DOHH2 (cell line): ENCODE measurements around the gene PLEKHA3.

Experiments
- H3F3A ChIP-seq: fragments of 200-600 bp; sonication (generic), shearing (Covaris generic); 2 replicates; pipeline ENCODE4 v1.6.0; 2016; ENCODE audit warnings: antibody characterized with exemption, mild to moderate bottlenecking; ENCODE audit not compliant: control insufficient read depth, insufficient read depth
- H3K27ac ChIP-seq: fragments of 200-600 bp; sonication (generic); 2 replicates; pipeline ENCODE4 v1.5.1; 2014; ENCODE audit warnings: low read depth, mild to moderate bottlenecking, low read length, moderate library complexity
- H3K27me3 ChIP-seq: fragments of 200-600 bp; sonication (generic); 2 replicates; pipeline ENCODE4 v1.6.1; 2014; ENCODE audit warnings: mild to moderate bottlenecking, low read length, mixed read lengths; ENCODE audit not compliant: control insufficient read depth
- H3K36me3 ChIP-seq: fragments of 200-600 bp; sonication (generic); 2 replicates; pipeline ENCODE4 v1.6.1; 2014; ENCODE audit warnings: mild to moderate bottlenecking, low read length, moderate library complexity, mixed read lengths; ENCODE audit not compliant: control insufficient read depth
- H3K4me1 ChIP-seq: fragments of 200-600 bp; sonication (generic); 2 replicates; pipeline ENCODE4 v1.6.1; 2014; ENCODE audit warnings: mild to moderate bottlenecking, low read length, mixed read lengths; ENCODE audit not compliant: control insufficient read depth
- H3K4me2 ChIP-seq: fragments of 200-600 bp; sonication (generic); 2 replicates; pipeline ENCODE4 v1.6.0; 2014; ENCODE audit warnings: mild to moderate bottlenecking, low read length, moderate library complexity
- H3K4me3 ChIP-seq: fragments of 200-600 bp; sonication (generic); 2 replicates; pipeline ENCODE4 v1.5.1; 2014; ENCODE audit warnings: mild to moderate bottlenecking, low read length, mixed read lengths
- H3K79me2 ChIP-seq: fragments of 200-600 bp; sonication (generic); 2 replicates; pipeline ENCODE4 v1.6.1; 2014; ENCODE audit warnings: mild to moderate bottlenecking, low read length, mixed read lengths; ENCODE audit not compliant: control insufficient read depth
- H3K9me2 ChIP-seq: fragments of 200-600 bp; sonication (generic); replicated peaks from 2 replicates; pipeline ENCODE4 v1.6.1; 2014; ENCODE audit warnings: mild to moderate bottlenecking, low read length, mixed read lengths; ENCODE audit not compliant: control insufficient read depth
- H3K9me3 ChIP-seq: fragments of 200-600 bp; sonication (generic); 2 replicates; pipeline ENCODE4 v1.6.1; 2014; ENCODE audit warnings: antibody characterized with exemption, low read length, mixed read lengths; ENCODE audit not compliant: control insufficient read depth, insufficient read depth
- H4K20me1 ChIP-seq: fragments of 200-600 bp; sonication (generic); 2 replicates; pipeline ENCODE4 v1.6.0; 2014; ENCODE audit warnings: low read depth, mild to moderate bottlenecking, antibody characterized with exemption, low read length, moderate library complexity; ENCODE audit not compliant: control insufficient read depth, insufficient read depth
- EZH2phosphoT487 ChIP-seq: fragments of 200-600 bp; sonication (generic); IDR thresholded peaks from 2 replicates; pipeline ENCODE4 v1.6.1; 2017; ENCODE audit warnings: borderline replicate concordance, mild to moderate bottlenecking, antibody characterized with exemption, low read length, moderate library complexity, mixed read lengths
- TF ChIP-seq, protein P1 (sequence below): fragments of 200-600 bp; sonication (generic); IDR thresholded peaks from one replicate; pipeline ENCODE4 v1.5.1; 2014; ENCODE audit warnings: antibody characterized with exemption, mild to moderate bottlenecking, low read depth, low read length; ENCODE audit not compliant: poor library complexity, severe bottlenecking

PLEKHA3 gene

DNA sequence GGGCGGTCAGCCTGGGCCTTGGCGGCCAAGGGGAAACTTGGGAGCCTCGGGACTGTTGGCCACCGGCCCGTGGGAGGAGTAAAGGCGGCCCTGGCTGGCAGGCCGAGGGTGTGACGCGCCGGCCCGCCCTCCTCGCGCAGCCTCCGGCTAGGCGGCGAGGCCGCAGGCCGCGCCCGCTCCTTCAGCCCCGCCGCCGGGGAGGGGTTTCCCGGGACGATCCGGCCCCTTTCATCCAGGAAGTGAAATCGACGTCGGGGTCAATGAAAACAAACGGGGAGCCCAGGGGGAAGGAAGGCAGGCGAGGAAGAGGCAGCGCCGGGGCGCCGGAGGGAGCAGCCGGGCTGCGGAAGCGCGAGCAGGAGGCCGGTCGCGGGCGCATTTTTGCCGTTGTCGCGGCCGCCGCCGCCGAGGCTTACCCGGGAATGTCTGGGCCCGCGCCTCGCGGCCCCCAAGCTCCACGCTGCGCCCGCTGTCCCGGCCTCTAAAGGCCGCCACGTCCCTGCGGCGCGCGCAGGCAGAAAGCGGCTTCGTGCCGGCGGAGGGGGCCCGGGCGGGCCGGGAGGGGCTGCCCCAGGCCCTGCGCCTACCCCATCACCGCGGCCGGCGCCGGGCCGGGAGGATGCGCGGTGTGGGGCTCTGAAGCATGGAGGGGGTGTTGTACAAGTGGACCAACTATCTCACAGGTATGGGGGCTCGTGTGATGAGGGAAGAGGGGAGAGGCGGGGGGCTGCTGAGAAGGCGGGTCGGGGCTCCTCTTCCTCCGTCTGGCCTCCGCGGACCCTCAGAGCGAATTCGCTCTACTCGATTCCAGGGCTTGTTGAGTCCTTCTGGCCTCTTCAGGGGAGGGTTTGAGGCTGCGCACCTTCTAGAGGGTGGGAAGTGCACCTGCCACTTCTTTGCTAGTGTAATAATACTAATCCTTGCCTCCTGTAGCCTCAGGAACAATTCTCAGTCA, at the start of gene PLEKHA3:
TSS of gene PLEKHA3 (plus strand) at position 231 of the 955 bp plus-strand sequence. CDS start at position 644, 413 bp downstream.
- peak within 1 kb of the TSS; percentile 89 for H3K4me3 ChIP-seq
- H3K36me3 ChIP-seq: peaks cover 16% of the 10 kb centered on the region
- H3K9me3 ChIP-seq: no peaks in the 10 kb centered on the region
- no peak for TF ChIP-seq EZH2phosphoT487
- TF ChIP-seq, protein P1, sequence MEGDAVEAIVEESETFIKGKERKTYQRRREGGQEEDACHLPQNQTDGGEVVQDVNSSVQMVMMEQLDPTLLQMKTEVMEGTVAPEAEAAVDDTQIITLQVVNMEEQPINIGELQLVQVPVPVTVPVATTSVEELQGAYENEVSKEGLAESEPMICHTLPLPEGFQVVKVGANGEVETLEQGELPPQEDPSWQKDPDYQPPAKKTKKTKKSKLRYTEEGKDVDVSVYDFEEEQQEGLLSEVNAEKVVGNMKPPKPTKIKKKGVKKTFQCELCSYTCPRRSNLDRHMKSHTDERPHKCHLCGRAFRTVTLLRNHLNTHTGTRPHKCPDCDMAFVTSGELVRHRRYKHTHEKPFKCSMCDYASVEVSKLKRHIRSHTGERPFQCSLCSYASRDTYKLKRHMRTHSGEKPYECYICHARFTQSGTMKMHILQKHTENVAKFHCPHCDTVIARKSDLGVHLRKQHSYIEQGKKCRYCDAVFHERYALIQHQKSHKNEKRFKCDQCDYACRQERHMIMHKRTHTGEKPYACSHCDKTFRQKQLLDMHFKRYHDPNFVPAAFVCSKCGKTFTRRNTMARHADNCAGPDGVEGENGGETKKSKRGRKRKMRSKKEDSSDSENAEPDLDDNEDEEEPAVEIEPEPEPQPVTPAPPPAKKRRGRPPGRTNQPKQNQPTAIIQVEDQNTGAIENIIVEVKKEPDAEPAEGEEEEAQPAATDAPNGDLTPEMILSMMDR: no peak
- H3K4me2 ChIP-seq: peak within 1 kb of the TSS; percentile 99
- H3K27me3 ChIP-seq: no peaks in the 10 kb centered on the region
- peaks cover 13% of the 10 kb centered on the region; the same call in 1 of the 2 replicates for H4K20me1 ChIP-seq
- H3F3A ChIP-seq: peaks cover 16% of the 10 kb centered on the region
- peak within 1 kb of the TSS; percentile 79 for H3K27ac ChIP-seq
- peaks cover 78% of the 10 kb centered on the region for H3K79me2 ChIP-seq
- no peaks in the 10 kb centered on the region; the same call in 1 of the 2 replicates for H3K9me2 ChIP-seq
- H3K4me1 ChIP-seq: peaks cover 53% of the 10 kb centered on the region

DNA sequence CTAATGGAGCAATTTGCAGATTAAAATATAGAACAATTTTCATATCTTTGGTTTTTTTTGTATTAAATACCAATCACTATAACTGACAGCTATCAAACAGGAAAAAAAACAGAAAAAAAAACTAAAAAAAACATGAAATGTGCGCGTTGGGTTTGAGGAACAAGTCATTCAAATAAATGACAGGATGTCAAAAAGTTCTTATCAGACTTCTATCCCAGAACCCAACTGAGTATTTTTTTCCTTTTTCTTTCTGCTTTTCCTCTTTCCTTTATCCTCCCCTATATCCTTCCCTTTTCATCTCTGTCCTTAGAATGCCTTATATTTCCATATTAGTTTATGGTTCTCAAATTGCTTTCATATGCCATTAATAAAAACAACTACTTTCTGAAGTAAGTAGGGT, 43.6 kb upstream of the PLEKHA3 start:
- Histone ChIP-seq H3K9me2 (no peaks in the 10 kb centered on the region), H3K4me2 (no peak overlapping the region), H3K79me2 (no peaks in the 10 kb centered on the region), H3K27me3 (no peaks in the 10 kb centered on the region), H3K4me1 (no peaks in the 10 kb centered on the region), H3K4me3 (no peak overlapping the region), H4K20me1 (no peaks in the 10 kb centered on the region), H3K36me3 (peaks cover 92% of the 10 kb centered on the region), H3K9me3 (no peaks in the 10 kb centered on the region), H3K27ac (no peak overlapping the region), H3F3A (no peaks in the 10 kb centered on the region)
- TF ChIP-seq EZH2phosphoT487: no peak
- TF ChIP-seq, protein P1: no peak

DNA sequence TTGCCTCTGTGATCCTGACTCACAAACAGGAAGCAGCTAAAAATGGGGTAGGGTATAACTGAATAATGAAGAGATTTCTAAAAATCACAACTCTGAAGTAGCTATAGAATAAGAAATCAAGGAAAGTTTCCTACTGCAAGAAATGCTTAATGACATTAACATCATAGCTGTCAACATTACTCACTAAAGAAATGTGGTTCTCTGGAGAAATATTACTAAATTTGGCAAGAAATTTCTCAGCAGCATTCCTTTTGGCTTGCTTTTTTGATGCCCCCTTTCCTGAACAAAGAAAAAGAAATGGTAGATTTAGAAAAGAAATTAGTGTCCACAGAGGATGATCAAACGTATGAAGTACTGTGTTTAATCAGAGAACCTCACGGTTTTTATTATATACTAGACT, 38.8 kb upstream of the PLEKHA3 start:
- Histone ChIP-seq H3K79me2 (peaks cover 3% of the 10 kb centered on the region; the same call in 1 of the 2 replicates), H3K27me3 (no peaks in the 10 kb centered on the region), H3F3A (no peaks in the 10 kb centered on the region), H3K9me2 (no peaks in the 10 kb centered on the region), H3K4me2 (no peak overlapping the region), H4K20me1 (no peaks in the 10 kb centered on the region), H3K9me3 (no peaks in the 10 kb centered on the region), H3K36me3 (peaks cover 90% of the 10 kb centered on the region), H3K4me3 (no peak overlapping the region), H3K4me1 (no peaks in the 10 kb centered on the region), H3K27ac (no peak overlapping the region)
- no peak for TF ChIP-seq EZH2phosphoT487
- TF ChIP-seq, protein P1: no peak
